HepG2 (cell line): Measurements from ENCODE around the gene OBSL1. TPM values are rescaled to one million over a fixed set of nuclear protein-coding genes. Genes with fewer than 3 reads are reported as not detected.

Experiments used
- AKNA ChIP-seq: sonication (generic); formaldehyde crosslinking; IDR thresholded peaks from 2 replicates; pipeline ENCODE4 v1.4.0; 2020; ENCODE audit warnings: missing genetic modification reagents, borderline replicate concordance
- BCL6 ChIP-seq: IDR thresholded peaks from 2 replicates; pipeline ENCODE4 v1.6.1; 2016; ENCODE audit warnings: missing genetic modification reagents, missing compliant biosample characterization
- CENPT ChIP-seq: sonication (generic); formaldehyde crosslinking; IDR thresholded peaks from 2 replicates; pipeline ENCODE4 v1.8.0; 2022; ENCODE audit warnings: low read depth, mild to moderate bottlenecking, moderate library complexity, missing genetic modification reagents
- FOXP1 ChIP-seq, 2 experiments: fragments of 450-650 bp in 1 of 2; IDR thresholded peaks; 2 replicates each; pipeline ENCODE4 v1.6.1; 2017 to 2018; ENCODE audit warnings: antibody characterized with exemption in 1 of 2
- GLI4 ChIP-seq: sonication (generic); formaldehyde crosslinking; IDR thresholded peaks from 2 replicates; pipeline ENCODE4 v1.5.1; 2020; ENCODE audit warnings: missing genetic modification reagents, mild to moderate bottlenecking, moderate library complexity, borderline replicate concordance
- HNRNPK ChIP-seq: fragments of 200-400 bp; formaldehyde crosslinking; IDR thresholded peaks from 2 replicates; pipeline ENCODE4 v1.6.1; 2018; ENCODE audit warnings: low read length, low read depth, moderate library complexity, mild to moderate bottlenecking; ENCODE audit not compliant: poor library complexity, severe bottlenecking
- MAFG ChIP-seq: sonication (generic); formaldehyde crosslinking; IDR thresholded peaks from 2 replicates; pipeline ENCODE4 v1.5.1; 2020; ENCODE audit warnings: mild to moderate bottlenecking, missing genetic modification reagents
- MIER2 ChIP-seq: IDR thresholded peaks from 2 replicates; pipeline ENCODE4 v1.6.1; 2016; ENCODE audit warnings: missing biosample characterization, missing genetic modification reagents
- PHB2 ChIP-seq: fragments of 450-650 bp; IDR thresholded peaks from 2 replicates; pipeline ENCODE4 v1.6.1; 2018; ENCODE audit not compliant: partially characterized antibody
- PITX1 ChIP-seq: sonication (generic); formaldehyde crosslinking; IDR thresholded peaks from 2 replicates; pipeline ENCODE4 v1.5.1; 2020; ENCODE audit warnings: mild to moderate bottlenecking, missing genetic modification reagents
- RAD51 ChIP-seq: fragments of 450-650 bp; IDR thresholded peaks from 2 replicates; pipeline ENCODE4 v1.6.1; 2016; ENCODE audit warnings: borderline replicate concordance
- REPIN1 ChIP-seq: sonication (generic); formaldehyde crosslinking; IDR thresholded peaks from 2 replicates; pipeline ENCODE4 v1.8.0; 2022; ENCODE audit warnings: missing genetic modification reagents, low read depth, mild to moderate bottlenecking, borderline replicate concordance
- SIX1 ChIP-seq: sonication (generic); formaldehyde crosslinking; IDR thresholded peaks from 2 replicates; pipeline ENCODE4 v1.4.0; 2020; ENCODE audit warnings: missing genetic modification reagents, borderline replicate concordance
- SOX6 ChIP-seq, 2 experiments: fragments of 450-650 bp in 1 of 2; sonication (generic) in 1 of 2; formaldehyde crosslinking in 1 of 2; IDR thresholded peaks; 2 replicates each; pipeline versions ENCODE4 v1.4.0 to v1.6.1; 2017 to 2020; ENCODE audit warnings: antibody characterized with exemption in 1 of 2, mild to moderate bottlenecking in 1 of 2, missing genetic modification reagents in 1 of 2
- SRF ChIP-seq: IDR thresholded peaks from 2 replicates; pipeline ENCODE4 v1.6.1; 2011; ENCODE audit warnings: mild to moderate bottlenecking, low read depth, low read length, moderate library complexity
- YY1 ChIP-seq: IDR thresholded peaks from 2 replicates; pipeline ENCODE4 v1.6.1; 2011; ENCODE audit warnings: low read length, low read depth, moderate library complexity, mild to moderate bottlenecking; ENCODE audit not compliant: insufficient read depth, insufficient replicate concordance
- ZFP36 ChIP-seq: fragments of 150-350 bp; IDR thresholded peaks from 2 replicates; pipeline ENCODE4 v1.6.1; 2018; ENCODE audit warnings: borderline replicate concordance, low read length, low read depth; ENCODE audit not compliant: partially characterized antibody
- ZFP37 ChIP-seq: sonication (generic); formaldehyde crosslinking; IDR thresholded peaks from 2 replicates; pipeline ENCODE4 v1.4.0; 2020; ENCODE audit warnings: missing genetic modification reagents, borderline replicate concordance
- ZNF225 ChIP-seq: sonication (generic); formaldehyde crosslinking; IDR thresholded peaks from 2 replicates; pipeline ENCODE4 v1.4.0; 2020; ENCODE audit warnings: mild to moderate bottlenecking, missing genetic modification reagents
- ZNF256 ChIP-seq: sonication (generic); formaldehyde crosslinking; conservative IDR thresholded peaks from 2 replicates; pipeline ENCODE4 v1.4.0; 2020; ENCODE audit warnings: missing genetic modification reagents
- ZNF605 ChIP-seq: sonication (generic); formaldehyde crosslinking; IDR thresholded peaks from 2 replicates; pipeline ENCODE4 v1.8.0; 2022; ENCODE audit warnings: mild to moderate bottlenecking, missing genetic modification reagents
- ZNF678 ChIP-seq: sonication (generic); formaldehyde crosslinking; IDR thresholded peaks from 2 replicates; pipeline ENCODE4 v1.4.0; 2020; ENCODE audit warnings: mild to moderate bottlenecking, missing genetic modification reagents
- ZNF773 ChIP-seq: sonication (generic); formaldehyde crosslinking; IDR thresholded peaks from 2 replicates; pipeline ENCODE4 v1.4.0; 2020; ENCODE audit warnings: missing genetic modification reagents, borderline replicate concordance
- ZNF776 ChIP-seq: sonication (generic); formaldehyde crosslinking; IDR thresholded peaks from 2 replicates; pipeline ENCODE4 v1.4.0; 2020; ENCODE audit warnings: mild to moderate bottlenecking, missing genetic modification reagents
- ZSCAN25 ChIP-seq: sonication (generic); formaldehyde crosslinking; IDR thresholded peaks from 2 replicates; pipeline ENCODE4 v1.8.0; 2022; ENCODE audit warnings: mild to moderate bottlenecking, missing genetic modification reagents
- polyA plus RNA-seq, 8 experiments: library from polyadenylated mRNA; depleted of rRNA in 3 of 8; stranded (reverse) in 7 of 8; unstranded in 1 of 8; fragments of >200 nt; fragmentation: Illumina TruSeq in 4 of 8; extraction: Trizol in 4 of 8; gene quantifications; 2 replicates each; pipeline versions ENCODE4 v1.2.1 to v1.2.3, GENCODE V29; 2011 to 2016; ENCODE audit warnings: low read depth in 4 of 8, missing spikeins in 1 of 8, mixed read lengths in 1 of 8; ENCODE audit not compliant: insufficient read depth in 1 of 8
- total RNA-seq, 5 experiments: library from RNA; depleted of rRNA; stranded (reverse); fragments of >200 nt; fragmentation: Illumina TruSeq; extraction: Trizol; gene quantifications; 2 replicates each; pipeline ENCODE4 v1.2.3, GENCODE V29; 2016; ENCODE audit warnings: low read depth in 1 of 5

Gene OBSL1
- total and polyA plus RNA-seq, 2 of the 13 experiments (the other 11 are each of a cell fraction or from before 2014, with no cell fraction given), result 86.7 to 218 TPM

- TF ChIP-seq PITX1 (peak; percentile 66), RAD51 (no peak), ZNF776 (CRISPR knock-in tag) (peak; percentile 88; the same call in 1 of the 2 replicates), MAFG (CRISPR knock-in tag) (no peak), ZNF773 (CRISPR knock-in tag) (no peak), ZNF256 (CRISPR knock-in tag) (no peak), CENPT (CRISPR knock-in tag) (no peak), ZNF605 (peak; percentile 93), SOX6 (IDR thresholded peaks at IDR 0.05) (no peak), SOX6 (CRISPR knock-in tag; IDR thresholded peaks at IDR 0.05) (peak; percentile 81), SIX1 (no peak; the same call in 1 of the 2 replicates), PHB2 (no peak), AKNA (CRISPR knock-in tag) (no peak), ZNF225 (peak; percentile 17; the same call in 1 of the 2 replicates), MIER2 (CRISPR knock-in tag) (no peak; the same call in 1 of the 2 replicates), SRF (no peak), ZFP37 (CRISPR knock-in tag) (no peak), BCL6 (CRISPR knock-in tag) (peak; percentile 75), FOXP1 (IDR thresholded peaks at IDR 0.05) (peak; percentile 66; the same call in 1 of the 2 replicates), FOXP1 (CRISPR knock-in tag; IDR thresholded peaks at IDR 0.05) (peak; percentile 42), HNRNPK (peak; percentile 59), GLI4 (CRISPR knock-in tag) (peak; percentile 47; the same call in 1 of the 2 replicates), YY1 (peak; percentile 27), ZSCAN25 (CRISPR knock-in tag) (peak; percentile 51; the same call in 1 of the 2 replicates), REPIN1 (CRISPR knock-in tag) (peak; percentile 63; the same call in 1 of the 2 replicates), ZFP36 (no peak), ZNF678 (CRISPR knock-in tag) (no peak)
Observed at GRCh38 chr2:219571311-219572236, at the start of gene OBSL1 (continued).
